ENCODE data around the gene AXIN1.
"Not testable (repeated sequence)": the region's sequence is repeated elsewhere in the genome, so short reads cannot be mapped to it uniquely, and the experiment has no call there.

GRCh38 chr16:348495-348894 lies 4.0 kb downstream of the AXIN1 start:
- not testable (repeated sequence) for TF ChIP-seq CTCF (conservative IDR thresholded peaks at IDR 0.05; ENCODE audit: low read length); EZH2phosphoT487 (IDR thresholded peaks at IDR 0.05; ENCODE audit: borderline replicate concordance)

Measured in Loucy (cell line).